ENCODE results near the gene HOXC10. TPM values are rescaled to one million over a fixed set of nuclear protein-coding genes. Genes with fewer than 3 reads are reported as not detected.

The HOXC10 gene
- total and polyA plus RNA-seq, 2 of the 8 experiments (the other 6 are each of a cell fraction or from before 2014, with no cell fraction given), result not detected

GRCh38 chr12:54017878-54018467 lies 33.0 kb downstream of the HOXC10 start (continued):
- no peak for TF ChIP-seq BRCA1 (IDR thresholded peaks at IDR 0.05; ENCODE audit: low read depth, low read length)
- TF ChIP-seq CHD7 (IDR thresholded peaks at IDR 0.05; ENCODE audit: insufficient replicate concordance, low read length), result no peak
- TF ChIP-seq CBX8 (IDR thresholded peaks at IDR 0.05; ENCODE audit: borderline replicate concordance, low read depth, low read length), result no peak
